ENCODE measurements around the gene CYB561D2.
A peak's percentile ranks its signal among the peaks of the same experiment; 100 is the strongest.

DNA sequence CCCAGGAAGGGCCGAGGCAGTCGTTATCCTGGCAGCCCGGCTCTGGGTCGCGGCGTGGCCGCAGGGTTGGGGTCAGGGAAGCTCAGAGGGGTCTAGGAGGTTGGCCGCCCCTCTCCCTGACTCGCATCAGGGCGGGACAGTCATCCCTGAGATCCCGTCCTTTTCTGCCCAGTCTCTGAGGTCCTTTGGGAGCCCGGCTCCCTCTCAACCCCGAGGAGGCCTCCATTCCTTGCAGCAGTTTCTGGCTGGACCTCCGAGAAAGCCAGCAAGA, 28.6 kb upstream of the CYB561D2 start:
- TF ChIP-seq, protein P1, sequence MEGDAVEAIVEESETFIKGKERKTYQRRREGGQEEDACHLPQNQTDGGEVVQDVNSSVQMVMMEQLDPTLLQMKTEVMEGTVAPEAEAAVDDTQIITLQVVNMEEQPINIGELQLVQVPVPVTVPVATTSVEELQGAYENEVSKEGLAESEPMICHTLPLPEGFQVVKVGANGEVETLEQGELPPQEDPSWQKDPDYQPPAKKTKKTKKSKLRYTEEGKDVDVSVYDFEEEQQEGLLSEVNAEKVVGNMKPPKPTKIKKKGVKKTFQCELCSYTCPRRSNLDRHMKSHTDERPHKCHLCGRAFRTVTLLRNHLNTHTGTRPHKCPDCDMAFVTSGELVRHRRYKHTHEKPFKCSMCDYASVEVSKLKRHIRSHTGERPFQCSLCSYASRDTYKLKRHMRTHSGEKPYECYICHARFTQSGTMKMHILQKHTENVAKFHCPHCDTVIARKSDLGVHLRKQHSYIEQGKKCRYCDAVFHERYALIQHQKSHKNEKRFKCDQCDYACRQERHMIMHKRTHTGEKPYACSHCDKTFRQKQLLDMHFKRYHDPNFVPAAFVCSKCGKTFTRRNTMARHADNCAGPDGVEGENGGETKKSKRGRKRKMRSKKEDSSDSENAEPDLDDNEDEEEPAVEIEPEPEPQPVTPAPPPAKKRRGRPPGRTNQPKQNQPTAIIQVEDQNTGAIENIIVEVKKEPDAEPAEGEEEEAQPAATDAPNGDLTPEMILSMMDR (IDR thresholded peaks at IDR 0.05) = no peak
- TF ChIP-seq POLR2A (IDR thresholded peaks at IDR 0.05) = peak in 1 of 2 donors; percentile 24
